H9 (cell line): ENCODE results near the gene CD151. TPM values are rescaled to one million over a fixed set of nuclear protein-coding genes. Genes with fewer than 3 reads are reported as not detected.

ENCODE experiments used
- DNase-seq: peaks from one replicate; pipeline ENCODE4 v3.0.0-alpha.2; 2017
- H2AFZ ChIP-seq: one replicate; pipeline ENCODE4 v1.6.1; 2013; ENCODE audit warnings: mild to moderate bottlenecking, low read length, control low read depth, moderate library complexity
- H2AK5ac ChIP-seq: 2 replicates; pipeline ENCODE4 v1.6.1; 2013; ENCODE audit warnings: low read length, control low read depth, mixed read lengths; ENCODE audit not compliant: insufficient read length
- H2BK120ac ChIP-seq: one replicate; pipeline ENCODE4 v1.6.1; 2013; ENCODE audit warnings: low read depth, mild to moderate bottlenecking, low read length, control low read depth, inconsistent platforms; ENCODE audit not compliant: poor library complexity, severe bottlenecking
- H2BK12ac ChIP-seq: 2 replicates; pipeline ENCODE4 v1.6.1; 2013; ENCODE audit warnings: low read length, control low read depth, mixed read lengths, low read depth; ENCODE audit not compliant: insufficient read length
- H2BK15ac ChIP-seq: 2 replicates; pipeline ENCODE4 v1.6.1; 2013; ENCODE audit warnings: low read depth, low read length, control low read depth
- H2BK20ac ChIP-seq: one replicate; pipeline ENCODE4 v1.6.1; 2013; ENCODE audit warnings: low read depth, mild to moderate bottlenecking, low read length, control low read depth, inconsistent platforms; ENCODE audit not compliant: poor library complexity, severe bottlenecking
- H2BK5ac ChIP-seq: 2 replicates; pipeline ENCODE4 v1.6.1; 2013; ENCODE audit warnings: low read length, control low read depth, mixed read lengths; ENCODE audit not compliant: insufficient read length
- H3K14ac ChIP-seq: 2 replicates; pipeline ENCODE4 v1.6.1; 2013; ENCODE audit warnings: low read length, control low read depth; ENCODE audit not compliant: insufficient read depth
- H3K18ac ChIP-seq: 2 replicates; pipeline ENCODE4 v1.6.1; 2013; ENCODE audit warnings: low read depth, mild to moderate bottlenecking, mixed read lengths, low read length, control low read depth; ENCODE audit not compliant: insufficient read length
- H3K23ac ChIP-seq: 2 replicates; pipeline ENCODE4 v1.6.1; 2013; ENCODE audit warnings: low read length, control low read depth, mixed read lengths, low read depth; ENCODE audit not compliant: insufficient read length
- H3K23me2 ChIP-seq: 2 replicates; pipeline ENCODE4 v1.6.1; 2013; ENCODE audit warnings: low read depth, mild to moderate bottlenecking, mixed read lengths, low read length, control low read depth; ENCODE audit not compliant: insufficient read length, poor library complexity, severe bottlenecking
- H3K27ac ChIP-seq: 2 replicates; pipeline ENCODE4 v1.5.1; 2013; ENCODE audit warnings: low read length, control low read depth, mixed read lengths, low read depth; ENCODE audit not compliant: insufficient read length
- H3K27me3 ChIP-seq: 2 replicates; pipeline ENCODE4 v1.6.1; 2013; ENCODE audit warnings: low read length, control low read depth, inconsistent platforms; ENCODE audit not compliant: insufficient read depth
- H3K4ac ChIP-seq: 2 replicates; pipeline ENCODE4 v1.6.1; 2013; ENCODE audit warnings: low read depth, mild to moderate bottlenecking, control low read depth, inconsistent platforms, low read length, moderate library complexity
- H3K4me1 ChIP-seq: 2 replicates; pipeline ENCODE4 v1.6.1; 2013; ENCODE audit warnings: low read length, control low read depth, inconsistent platforms; ENCODE audit not compliant: insufficient read depth
- H3K4me2 ChIP-seq: 2 replicates; pipeline ENCODE4 v1.6.1; 2013; ENCODE audit warnings: low read length, control low read depth, mixed read lengths; ENCODE audit not compliant: insufficient read length, insufficient read depth
- H3K56ac ChIP-seq: 2 replicates; pipeline ENCODE4 v1.6.1; 2013; ENCODE audit warnings: low read depth, mild to moderate bottlenecking, mixed read lengths, low read length, control low read depth; ENCODE audit not compliant: insufficient read length
- H3K79me1 ChIP-seq: 2 replicates; pipeline ENCODE4 v1.6.1; 2013; ENCODE audit warnings: low read depth, mild to moderate bottlenecking, moderate library complexity, low read length, control low read depth, inconsistent platforms; ENCODE audit not compliant: insufficient read depth, poor library complexity, severe bottlenecking
- H3K79me2 ChIP-seq: 2 replicates; pipeline ENCODE4 v1.6.1; 2013; ENCODE audit warnings: low read length, control low read depth, inconsistent platforms; ENCODE audit not compliant: insufficient read depth
- H3K9ac ChIP-seq: 2 replicates; pipeline ENCODE4 v1.6.1; 2013; ENCODE audit warnings: low read length, control low read depth, mixed read lengths; ENCODE audit not compliant: insufficient read length; ENCODE audit errors: extremely low read depth
- H3K9me3 ChIP-seq: one replicate; pipeline ENCODE4 v1.6.1; 2013; ENCODE audit warnings: low read depth, low read length, inconsistent platforms; ENCODE audit not compliant: control insufficient read depth
- H3T11ph ChIP-seq: one replicate; pipeline ENCODE4 v1.6.1; 2013; ENCODE audit warnings: mild to moderate bottlenecking, low read length, control low read depth, inconsistent platforms
- H4K20me1 ChIP-seq: one replicate; pipeline ENCODE4 v1.6.1; 2013; ENCODE audit not compliant: control insufficient read depth, insufficient read length, insufficient read depth
- H4K5ac ChIP-seq: 2 replicates; pipeline ENCODE4 v1.6.1; 2013; ENCODE audit warnings: low read depth, mild to moderate bottlenecking, mixed read lengths, low read length, control low read depth; ENCODE audit not compliant: insufficient read length
- H4K8ac ChIP-seq: replicated peaks from 2 replicates; pipeline ENCODE4 v1.6.1; 2013; ENCODE audit warnings: low read length, control low read depth, mixed read lengths, low read depth; ENCODE audit not compliant: insufficient read length
- H4K91ac ChIP-seq: 2 replicates; pipeline ENCODE4 v1.6.1; 2013; ENCODE audit warnings: low read depth, mild to moderate bottlenecking, moderate library complexity, mixed read lengths, low read length, control low read depth; ENCODE audit not compliant: insufficient read length
- H3K27ac Mint-ChIP-seq, 3 experiments: 2 replicates in 2 of 3; 3 replicates in 1 of 3; pipeline ENCODE4 v1.8.0; 2020 to 2021; ENCODE audit warnings: mixed read lengths in 3 of 3, mild to moderate bottlenecking in 1 of 3, moderate library complexity in 1 of 3
- H3K27me3 Mint-ChIP-seq: 2 replicates; pipeline ENCODE4 v1.8.0; 2021; ENCODE audit warnings: low read depth, mild to moderate bottlenecking, moderate library complexity, mixed read lengths
- H3K36me3 Mint-ChIP-seq, 3 experiments: 2 replicates in 2 of 3; 3 replicates in 1 of 3; pipeline ENCODE4 v1.8.0; 2020 to 2021; ENCODE audit warnings: low read depth in 3 of 3, mixed read lengths in 3 of 3; ENCODE audit not compliant: insufficient read depth in 1 of 3
- H3K4me1 Mint-ChIP-seq, 2 experiments: 2 replicates each; pipeline ENCODE4 v1.8.0; 2020; ENCODE audit warnings: mixed read lengths in 2 of 2
- H3K4me3 Mint-ChIP-seq, 2 experiments: 2 replicates in 1 of 2; 3 replicates in 1 of 2; pipeline ENCODE4 v1.8.0; 2020 to 2021; ENCODE audit warnings: mild to moderate bottlenecking in 2 of 2, mixed read lengths in 2 of 2, moderate library complexity in 1 of 2
- H3K9me3 Mint-ChIP-seq, 2 experiments: 2 replicates in 1 of 2; 3 replicates in 1 of 2; pipeline ENCODE4 v1.8.0; 2020; ENCODE audit warnings: mild to moderate bottlenecking in 2 of 2, mixed read lengths in 2 of 2, moderate library complexity in 1 of 2
- CTCF ChIP-seq: fragments of 200-600 bp; sonication (generic); conservative IDR thresholded peaks from 3 replicates; pipeline ENCODE4 v1.8.0; 2021; ENCODE audit warnings: antibody characterized with exemption, mild to moderate bottlenecking
- WGBS: extraction: QIAGEN DNeasy Blood & Tissue Kit; methylation state at CpG from one replicate; pipeline ENCODE4 v1.1.7; 2013; ENCODE audit warnings: missing lambda C conversion rate, low lambda C conversion rate, mixed read lengths; ENCODE audit not compliant: insufficient read length; ENCODE audit errors: extremely low coverage; 5-methylcytosine and 5-hydroxymethylcytosine counted together
- total RNA-seq: library from RNA; stranded (reverse); gene quantifications from 2 replicates; pipeline ENCODE4 v1.2.1, GENCODE V29; 2021

CD151 gene
- total RNA-seq, 1 experiment from 2014 or later: 138 TPM

GRCh38 chr11:804599-804964 lies 28.2 kb upstream of the CD151 start:
- Mint-ChIP-seq H3K9me3 (no peaks in the 10 kb centered on the region), H3K36me3 (peaks cover 2 to 8% (median 8%) of the 10 kb centered on the region in 3 experiments; a peak in 5 of 7 replicates), H3K4me1 (peaks cover 11 to 19% of the 10 kb centered on the region in 2 experiments), H3K4me3 (peak overlapping the region; percentile 64 to 79), H3K27me3 (no peaks in the 10 kb centered on the region), H3K27ac (no peak overlapping the region)
- Histone ChIP-seq H2AK5ac (no peak overlapping the region), H3K23ac (no peak overlapping the region), H3K9ac (no peak overlapping the region), H2BK20ac (no peak overlapping the region), H2AFZ (no peak overlapping the region), H4K91ac (no peak overlapping the region), H3K27me3 (no peaks in the 10 kb centered on the region), H3K79me2 (no peaks in the 10 kb centered on the region), H3K56ac (no peak overlapping the region), H3K4me1 (no peaks in the 10 kb centered on the region), H3K18ac (no peak overlapping the region), H4K20me1 (no peaks in the 10 kb centered on the region), H2BK120ac (no peak overlapping the region), H3K9me3 (no peaks in the 10 kb centered on the region), H3K14ac (no peak overlapping the region), H4K5ac (no peak overlapping the region), H3K4me2 (peak overlapping the region; percentile 56), H2BK5ac (no peak overlapping the region), H3K23me2 (peaks cover 12% of the 10 kb centered on the region), H3K4ac (no peak overlapping the region), H2BK15ac (no peak overlapping the region), H4K8ac (no peak overlapping the region), H3T11ph (no peak overlapping the region), H2BK12ac (no peak overlapping the region), H3K79me1 (no peaks in the 10 kb centered on the region), H3K27ac (no peak overlapping the region)
- TF ChIP-seq CTCF: no peak
- WGBS: no CpG with 5 or more reads among the region's 18 CpGs
- DNase-seq: no peak
